Fibroblast of lung (primary cell): ENCODE data around the gene SMCHD1. TPM values are rescaled to one million over a fixed set of nuclear protein-coding genes. Genes with fewer than 3 reads are reported as not detected.

Experiments
- DNase-seq, 2 donors: peaks; one replicate each; pipeline versions ENCODE4 v3.0.0 to v3.0.0-alpha.2; 2010; ENCODE audit warnings: low read depth in 2 of 2
- H2AFZ ChIP-seq: 2 replicates; pipeline ENCODE4 v1.5.1; 2012; ENCODE audit warnings: low read length, control low read depth, inconsistent platforms
- H3K27ac ChIP-seq: 2 replicates; pipeline ENCODE4 v1.5.1; 2011; ENCODE audit warnings: low read length, control low read depth; ENCODE audit not compliant: insufficient read depth
- H3K27me3 ChIP-seq: 2 replicates; pipeline ENCODE4 v1.5.1; 2011; ENCODE audit warnings: mild to moderate bottlenecking, low read length; ENCODE audit not compliant: control insufficient read depth, insufficient read depth
- H3K36me3 ChIP-seq: 2 replicates; pipeline ENCODE4 v1.5.1; 2011; ENCODE audit warnings: low read length; ENCODE audit not compliant: control insufficient read depth, insufficient read depth
- H3K4me1 ChIP-seq: 2 replicates; pipeline ENCODE4 v1.5.1; 2011; ENCODE audit warnings: low read length; ENCODE audit not compliant: control insufficient read depth, insufficient read depth; ENCODE audit errors: extremely low read depth
- H3K4me2 ChIP-seq: 2 replicates; pipeline ENCODE4 v1.5.1; 2011; ENCODE audit warnings: low read length, control low read depth; ENCODE audit not compliant: insufficient read depth; ENCODE audit errors: extremely low read depth
- H3K4me3 ChIP-seq, 4 experiments: fragments of 200-600 bp in 1 of 4; sonication (generic) in 1 of 4; replicated peaks in 1 of 4; 2 replicates each; pipeline ENCODE4 v1.5.1; 2011 to 2016; ENCODE audit warnings: low read length in 4 of 4, low read depth in 3 of 4, mild to moderate bottlenecking in 3 of 4, control low read depth in 2 of 4, inconsistent platforms in 1 of 4, mixed read lengths in 1 of 4; ENCODE audit not compliant: insufficient read depth in 1 of 4; ENCODE audit errors: control extremely low read depth in 1 of 4
- H3K79me2 ChIP-seq: 2 replicates; pipeline ENCODE4 v1.5.1; 2012; ENCODE audit warnings: mild to moderate bottlenecking, low read length, inconsistent platforms; ENCODE audit not compliant: control insufficient read depth, insufficient read depth
- H3K9ac ChIP-seq: 2 replicates; pipeline ENCODE4 v1.5.1; 2011; ENCODE audit warnings: mild to moderate bottlenecking, low read length, control low read depth; ENCODE audit not compliant: insufficient read depth
- H3K9me3 ChIP-seq: 2 replicates; pipeline ENCODE4 v1.5.1; 2012; ENCODE audit warnings: low read depth, low read length; ENCODE audit not compliant: control insufficient read depth, insufficient read depth
- H4K20me1 ChIP-seq: 2 replicates; pipeline ENCODE4 v1.5.1; 2011; ENCODE audit warnings: low read length; ENCODE audit not compliant: control insufficient read depth, insufficient read depth; ENCODE audit errors: extremely low read depth
- EZH2 ChIP-seq: IDR thresholded peaks from 2 replicates; pipeline ENCODE4 v1.5.1; 2012; ENCODE audit warnings: low read length, control low read depth, mild to moderate bottlenecking; ENCODE audit errors: missing control alignments
- polyA plus RNA-seq, 2 donors: library from polyadenylated mRNA; depleted of rRNA in 1 of 2; stranded (reverse) in 1 of 2; unstranded in 1 of 2; fragments of >200 nt; gene quantifications; 2 replicates each; pipeline ENCODE4 v1.2.1, GENCODE V29; 2011 to 2012; ENCODE audit warnings: missing spikeins in 1 of 2
- total RNA-seq: library from RNA; depleted of rRNA; stranded (reverse); fragments of >200 nt; gene quantifications from 2 replicates; pipeline ENCODE4 v1.2.1, GENCODE V29; 2014
- TF ChIP-seq, protein P1 (sequence below), 2 donors: IDR thresholded peaks in 1 of 2; conservative IDR thresholded peaks in 1 of 2; 1 replicate in 1 of 2; 2 replicates in 1 of 2; pipeline ENCODE4 v1.5.1; 2011 to 2012; ENCODE audit warnings: low read length in 2 of 2, control low read depth in 1 of 2, inconsistent platforms in 1 of 2, low read depth in 1 of 2, mild to moderate bottlenecking in 1 of 2

Gene SMCHD1
- total and polyA plus RNA-seq, 2 donors (not counting 1 experiment from before 2014, with no cell fraction given): 19.6 to 96.1 TPM

DNA sequence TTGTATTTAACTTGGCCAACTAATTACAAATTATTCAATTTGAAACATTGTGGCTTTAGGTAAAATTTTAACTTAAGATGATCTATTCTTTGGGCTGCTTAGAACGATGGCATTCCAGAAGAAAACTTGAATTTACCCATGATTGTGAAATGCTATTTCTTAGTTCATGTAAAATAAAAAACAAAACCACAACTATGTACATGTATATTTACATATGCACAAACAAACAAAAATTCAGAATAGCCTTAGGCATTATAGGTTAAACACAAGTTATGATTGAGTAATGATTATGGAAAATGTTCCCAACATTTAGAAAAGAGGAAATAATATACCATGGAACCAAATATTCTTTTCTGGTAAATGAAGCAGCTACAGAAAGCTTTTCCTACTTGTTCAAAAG is 3.5 kb upstream of the SMCHD1 start:
- H3K79me2 ChIP-seq: peaks cover 11% of the 10 kb centered on the region
- H3K27me3 ChIP-seq: no peaks in the 10 kb centered on the region
- H3K36me3 ChIP-seq: no peaks in the 10 kb centered on the region
- DNase-seq: no peak
- no peak overlapping the region for H3K9ac ChIP-seq
- H3K4me2 ChIP-seq: no peak overlapping the region
- TF ChIP-seq, protein P1, sequence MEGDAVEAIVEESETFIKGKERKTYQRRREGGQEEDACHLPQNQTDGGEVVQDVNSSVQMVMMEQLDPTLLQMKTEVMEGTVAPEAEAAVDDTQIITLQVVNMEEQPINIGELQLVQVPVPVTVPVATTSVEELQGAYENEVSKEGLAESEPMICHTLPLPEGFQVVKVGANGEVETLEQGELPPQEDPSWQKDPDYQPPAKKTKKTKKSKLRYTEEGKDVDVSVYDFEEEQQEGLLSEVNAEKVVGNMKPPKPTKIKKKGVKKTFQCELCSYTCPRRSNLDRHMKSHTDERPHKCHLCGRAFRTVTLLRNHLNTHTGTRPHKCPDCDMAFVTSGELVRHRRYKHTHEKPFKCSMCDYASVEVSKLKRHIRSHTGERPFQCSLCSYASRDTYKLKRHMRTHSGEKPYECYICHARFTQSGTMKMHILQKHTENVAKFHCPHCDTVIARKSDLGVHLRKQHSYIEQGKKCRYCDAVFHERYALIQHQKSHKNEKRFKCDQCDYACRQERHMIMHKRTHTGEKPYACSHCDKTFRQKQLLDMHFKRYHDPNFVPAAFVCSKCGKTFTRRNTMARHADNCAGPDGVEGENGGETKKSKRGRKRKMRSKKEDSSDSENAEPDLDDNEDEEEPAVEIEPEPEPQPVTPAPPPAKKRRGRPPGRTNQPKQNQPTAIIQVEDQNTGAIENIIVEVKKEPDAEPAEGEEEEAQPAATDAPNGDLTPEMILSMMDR (conservative IDR thresholded peaks at IDR 0.05 in 1 of 2, IDR thresholded peaks at IDR 0.05 in 1 of 2; ENCODE audit: low read depth in 1 of 2, low read length in 2 of 2): no peak
- no peak for TF ChIP-seq EZH2
- H3K4me1 ChIP-seq: no peaks in the 10 kb centered on the region
- no peaks in the 10 kb centered on the region for H3K9me3 ChIP-seq
- H4K20me1 ChIP-seq: no peaks in the 10 kb centered on the region
- H3K27ac ChIP-seq: no peak overlapping the region
- H3K4me3 ChIP-seq: no peak overlapping the region
- no peak overlapping the region for H2AFZ ChIP-seq

DNA sequence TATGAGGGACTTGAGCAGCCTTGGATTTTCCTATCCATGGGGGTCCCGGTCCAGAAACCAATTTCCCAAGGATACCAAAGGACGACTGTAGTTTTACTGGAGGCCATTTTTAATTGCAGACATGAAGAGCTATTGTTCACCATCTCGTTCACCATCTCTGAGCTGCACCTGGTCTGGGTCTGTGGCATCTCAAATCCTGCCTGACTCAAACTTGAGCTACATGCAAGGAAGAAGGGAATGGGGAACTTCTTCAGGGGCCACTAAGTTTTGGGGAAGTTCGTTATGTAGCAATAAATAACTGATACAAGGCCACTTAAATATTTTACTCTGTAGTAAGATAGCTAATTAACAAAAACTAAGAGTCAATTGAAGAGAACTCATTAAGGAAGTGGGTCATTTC is 2.1 kb upstream of the SMCHD1 start:
- H3K79me2 ChIP-seq: peaks cover 25% of the 10 kb centered on the region
- H3K4me3 ChIP-seq: no peak overlapping the region
- H3K27ac ChIP-seq: no peak overlapping the region
- H3K27me3 ChIP-seq: no peaks in the 10 kb centered on the region
- no peak overlapping the region for H2AFZ ChIP-seq
- no peaks in the 10 kb centered on the region for H3K36me3 ChIP-seq
- H3K4me2 ChIP-seq: no peak overlapping the region
- TF ChIP-seq, protein P1 (conservative IDR thresholded peaks at IDR 0.05 in 1 of 2, IDR thresholded peaks at IDR 0.05 in 1 of 2; ENCODE audit: low read depth in 1 of 2, low read length in 2 of 2): no peak
- no peak for TF ChIP-seq EZH2
- H4K20me1 ChIP-seq: no peaks in the 10 kb centered on the region
- H3K9ac ChIP-seq: no peak overlapping the region
- no peaks in the 10 kb centered on the region for H3K9me3 ChIP-seq
- peaks cover 3% of the 10 kb centered on the region for H3K4me1 ChIP-seq
- no peak for DNase-seq

DNA sequence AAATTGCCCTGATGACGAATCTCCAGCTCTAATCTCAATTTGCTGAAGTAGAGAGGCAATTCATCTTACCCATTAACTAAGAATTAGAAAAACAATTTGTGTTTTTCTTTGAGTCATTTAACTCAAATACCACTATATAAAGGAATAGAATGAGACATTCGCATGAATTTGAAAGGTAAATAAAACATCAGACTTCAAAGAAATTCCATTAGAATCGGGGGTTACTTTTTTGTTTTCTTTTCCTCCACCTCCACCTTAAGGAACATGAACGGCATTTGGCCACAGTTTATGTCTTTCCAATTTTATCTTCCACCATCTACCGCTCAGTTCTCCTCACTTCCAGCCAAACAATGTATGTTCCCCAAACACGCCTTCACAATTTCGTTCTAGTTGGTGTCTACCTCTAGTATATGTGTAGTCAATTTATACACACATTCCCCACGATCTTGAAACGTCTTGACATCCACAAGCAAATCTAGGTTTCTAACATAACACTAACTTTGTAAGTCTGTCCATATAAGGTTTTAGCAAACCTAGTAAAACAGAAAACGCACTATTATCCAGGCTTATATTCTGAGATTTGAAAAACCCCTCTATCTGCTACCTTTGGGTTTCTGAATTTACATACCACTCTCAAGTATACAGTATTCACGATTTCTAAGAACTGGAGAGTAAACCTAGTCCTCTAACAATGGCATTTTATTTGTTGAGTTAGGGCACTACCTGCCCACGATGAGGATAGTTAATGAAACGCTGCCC is 1.2 kb upstream of the SMCHD1 start:
- Histone ChIP-seq H3K79me2 (peaks cover 34% of the 10 kb centered on the region), H2AFZ (peak overlapping the region; percentile 84), H3K9ac (peak overlapping the region; percentile 94), H3K27ac (peak overlapping the region; percentile 93), H3K4me3 (peak overlapping the region; percentile 80 to 86 (median 84)), H4K20me1 (no peaks in the 10 kb centered on the region), H3K4me2 (peak overlapping the region; percentile 28), H3K27me3 (no peaks in the 10 kb centered on the region), H3K9me3 (no peaks in the 10 kb centered on the region), H3K4me1 (peaks cover 4% of the 10 kb centered on the region), H3K36me3 (no peaks in the 10 kb centered on the region)
- peak; percentile 33 to 42 for DNase-seq
- no peak for TF ChIP-seq EZH2
- TF ChIP-seq, protein P1 (conservative IDR thresholded peaks at IDR 0.05 in 1 of 2, IDR thresholded peaks at IDR 0.05 in 1 of 2; ENCODE audit: low read depth in 1 of 2, low read length in 2 of 2): no peak
